Upper lobe of left lung (tissue), 4 donors: Measurements from ENCODE around the gene DAGLB.

Source experiments
- EP300 ChIP-seq, 4 donors: sonication (generic); formaldehyde crosslinking; IDR thresholded peaks; one replicate each; pipeline ENCODE4 v1.5.1; 2017; ENCODE audit warnings: antibody characterized with exemption in 4 of 4, control low read depth in 2 of 4
- POLR2A ChIP-seq, 4 donors: fragments of 450-650 bp; IDR thresholded peaks; one replicate each; pipeline ENCODE4 v1.5.1; 2016 to 2017; ENCODE audit warnings: antibody characterized with exemption in 4 of 4, mild to moderate bottlenecking in 2 of 4
- POLR2AphosphoS5 ChIP-seq, 2 donors: sonication (generic); formaldehyde crosslinking; IDR thresholded peaks; one replicate each; pipeline ENCODE4 v1.5.1; 2017; ENCODE audit warnings: antibody characterized with exemption in 2 of 2
- TF ChIP-seq, protein P1 (sequence below), 6 experiments: fragments of 450-650 bp in 4 of 6; fragments of 200-600 bp in 2 of 6; sonication (generic) in 2 of 6; IDR thresholded peaks; one replicate each; pipeline ENCODE4 v1.5.1; 2016 to 2019; ENCODE audit warnings: antibody characterized with exemption in 6 of 6

DNA sequence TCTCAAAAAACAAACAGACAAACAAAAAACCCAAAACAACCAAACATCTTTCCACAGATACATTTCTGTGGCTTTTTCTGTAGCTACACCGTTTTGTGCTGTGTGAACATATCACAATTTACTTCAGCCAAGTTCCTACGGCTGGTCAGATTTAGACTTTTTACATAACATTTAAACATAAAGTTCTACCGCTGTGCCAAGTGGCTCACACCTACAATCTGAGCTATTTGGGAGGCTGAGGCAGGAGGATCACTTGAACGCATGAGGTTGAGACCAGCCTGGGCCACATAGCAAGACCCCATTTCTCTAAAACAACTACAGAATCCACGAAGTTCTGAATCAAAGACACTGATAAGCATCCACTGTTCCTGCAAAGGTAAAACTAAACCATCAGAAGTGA, 30.3 kb downstream of the DAGLB start:
- TF ChIP-seq EP300 (IDR thresholded peaks at IDR 0.05) (no peak), POLR2A (IDR thresholded peaks at IDR 0.05) (no peak), POLR2AphosphoS5 (IDR thresholded peaks at IDR 0.05) (no peak)
- TF ChIP-seq, protein P1, sequence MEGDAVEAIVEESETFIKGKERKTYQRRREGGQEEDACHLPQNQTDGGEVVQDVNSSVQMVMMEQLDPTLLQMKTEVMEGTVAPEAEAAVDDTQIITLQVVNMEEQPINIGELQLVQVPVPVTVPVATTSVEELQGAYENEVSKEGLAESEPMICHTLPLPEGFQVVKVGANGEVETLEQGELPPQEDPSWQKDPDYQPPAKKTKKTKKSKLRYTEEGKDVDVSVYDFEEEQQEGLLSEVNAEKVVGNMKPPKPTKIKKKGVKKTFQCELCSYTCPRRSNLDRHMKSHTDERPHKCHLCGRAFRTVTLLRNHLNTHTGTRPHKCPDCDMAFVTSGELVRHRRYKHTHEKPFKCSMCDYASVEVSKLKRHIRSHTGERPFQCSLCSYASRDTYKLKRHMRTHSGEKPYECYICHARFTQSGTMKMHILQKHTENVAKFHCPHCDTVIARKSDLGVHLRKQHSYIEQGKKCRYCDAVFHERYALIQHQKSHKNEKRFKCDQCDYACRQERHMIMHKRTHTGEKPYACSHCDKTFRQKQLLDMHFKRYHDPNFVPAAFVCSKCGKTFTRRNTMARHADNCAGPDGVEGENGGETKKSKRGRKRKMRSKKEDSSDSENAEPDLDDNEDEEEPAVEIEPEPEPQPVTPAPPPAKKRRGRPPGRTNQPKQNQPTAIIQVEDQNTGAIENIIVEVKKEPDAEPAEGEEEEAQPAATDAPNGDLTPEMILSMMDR (IDR thresholded peaks at IDR 0.05): no peak
